Left ventricle myocardium inferior (tissue), 1 donor: ENCODE data around the gene USP9X. TPM values are rescaled to one million over a fixed set of nuclear protein-coding genes. Genes with fewer than 3 reads are reported as not detected.

Experiments
- DNase-seq: peaks from one replicate; pipeline ENCODE4 v3.0.0-alpha.2; 2020
- H3K27ac ChIP-seq: fragments of 200-600 bp; replicated peaks from 2 replicates; pipeline ENCODE4 v1.8.0; 2021
- H3K27me3 ChIP-seq: fragments of 200-600 bp; 2 replicates; pipeline ENCODE4 v1.8.0; 2021; ENCODE audit warnings: low read depth
- H3K36me3 ChIP-seq: fragments of 200-600 bp; 2 replicates; pipeline ENCODE4 v1.8.0; 2021
- H3K4me1 ChIP-seq: fragments of 200-600 bp; 2 replicates; pipeline ENCODE4 v1.8.0; 2021
- H3K4me3 ChIP-seq: fragments of 200-600 bp; 2 replicates; pipeline ENCODE4 v1.8.0; 2021; ENCODE audit warnings: mild to moderate bottlenecking, moderate library complexity
- H3K9me3 ChIP-seq: fragments of 200-600 bp; replicated peaks from 2 replicates; pipeline ENCODE4 v1.8.0; 2021
- intact Hi-C: fragments of 100-400 bp; cut with micrococcal nuclease; formaldehyde crosslinking; loops from one replicate; pipeline ENCODE4 v1.11.0; 2022
- total RNA-seq: library from RNA; stranded (reverse); fragmentation: NEBNext Ultra II Directional; extraction: Animal tissue kit (Norgen Biotek cat#: 25700); gene quantifications from one replicate; pipeline ENCODE4 v1.2.1, GENCODE V29; 2021
- TF ChIP-seq, protein P1 (sequence below): fragments of 200-600 bp; IDR thresholded peaks from 2 replicates; pipeline ENCODE4 v1.8.0; 2021; ENCODE audit warnings: antibody characterized with exemption, mild to moderate bottlenecking, borderline replicate concordance
- donor health status: DM: no; HTN: yes; CAD: no; lungs with severe emphysema.

Gene USP9X
- total RNA-seq, 1 donor from 2014 or later, result 50.9 TPM

DNA sequence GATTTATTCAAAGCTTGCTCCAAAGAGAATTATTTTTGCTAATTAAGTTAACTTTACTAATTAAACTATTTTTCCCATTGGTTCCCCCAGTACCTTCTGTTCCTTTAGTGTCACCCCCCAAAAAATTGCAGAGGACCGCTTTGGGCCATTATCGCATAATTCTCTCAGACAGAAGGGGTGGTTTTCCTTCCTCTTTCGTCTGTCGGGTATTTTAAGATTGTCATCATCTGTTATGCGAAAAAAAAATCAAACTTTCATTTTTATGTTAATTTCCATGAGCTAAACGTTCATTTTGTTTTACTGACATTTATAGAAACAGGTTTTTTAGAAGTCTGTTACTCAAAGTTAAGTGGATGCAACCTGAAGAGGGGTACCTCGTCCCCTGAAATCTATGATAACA, 172.6 kb downstream of the USP9X start:
- no peaks in the 10 kb centered on the region for H3K9me3 ChIP-seq
- no peak overlapping the region for H3K4me3 ChIP-seq
- no peaks in the 10 kb centered on the region for H3K36me3 ChIP-seq
- no peak overlapping the region for H3K27ac ChIP-seq
- intact Hi-C loops, result no loop called here
- TF ChIP-seq, protein P1, sequence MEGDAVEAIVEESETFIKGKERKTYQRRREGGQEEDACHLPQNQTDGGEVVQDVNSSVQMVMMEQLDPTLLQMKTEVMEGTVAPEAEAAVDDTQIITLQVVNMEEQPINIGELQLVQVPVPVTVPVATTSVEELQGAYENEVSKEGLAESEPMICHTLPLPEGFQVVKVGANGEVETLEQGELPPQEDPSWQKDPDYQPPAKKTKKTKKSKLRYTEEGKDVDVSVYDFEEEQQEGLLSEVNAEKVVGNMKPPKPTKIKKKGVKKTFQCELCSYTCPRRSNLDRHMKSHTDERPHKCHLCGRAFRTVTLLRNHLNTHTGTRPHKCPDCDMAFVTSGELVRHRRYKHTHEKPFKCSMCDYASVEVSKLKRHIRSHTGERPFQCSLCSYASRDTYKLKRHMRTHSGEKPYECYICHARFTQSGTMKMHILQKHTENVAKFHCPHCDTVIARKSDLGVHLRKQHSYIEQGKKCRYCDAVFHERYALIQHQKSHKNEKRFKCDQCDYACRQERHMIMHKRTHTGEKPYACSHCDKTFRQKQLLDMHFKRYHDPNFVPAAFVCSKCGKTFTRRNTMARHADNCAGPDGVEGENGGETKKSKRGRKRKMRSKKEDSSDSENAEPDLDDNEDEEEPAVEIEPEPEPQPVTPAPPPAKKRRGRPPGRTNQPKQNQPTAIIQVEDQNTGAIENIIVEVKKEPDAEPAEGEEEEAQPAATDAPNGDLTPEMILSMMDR, result no peak
- DNase-seq, result no peak
- no peaks in the 10 kb centered on the region for H3K4me1 ChIP-seq
- H3K27me3 ChIP-seq, result no peaks in the 10 kb centered on the region

DNA sequence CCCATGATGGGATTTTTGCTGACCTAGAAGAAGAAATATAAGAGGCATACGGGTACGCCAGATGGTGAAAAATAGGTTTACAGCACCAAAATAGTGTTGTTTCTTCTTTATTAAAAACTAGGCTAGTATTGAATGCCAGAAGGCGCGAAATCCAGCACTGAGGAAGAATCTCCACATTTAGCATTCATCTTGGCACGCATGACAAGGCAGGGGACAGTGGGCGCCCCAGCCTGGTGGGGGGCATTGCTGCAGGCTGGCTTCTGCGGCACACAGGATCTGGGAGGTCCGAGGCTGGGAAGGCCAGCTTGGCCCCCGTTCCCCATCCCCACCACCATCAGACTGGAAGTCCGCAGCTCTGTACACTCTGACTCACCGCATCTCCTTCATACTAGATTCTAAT, 173.0 kb downstream of the USP9X start:
- no peak overlapping the region for H3K27ac ChIP-seq
- no peaks in the 10 kb centered on the region for H3K36me3 ChIP-seq
- H3K4me3 ChIP-seq, result no peak overlapping the region
- DNase-seq, result no peak
- intact Hi-C loops, result no loop called here
- no peaks in the 10 kb centered on the region for H3K9me3 ChIP-seq
- H3K27me3 ChIP-seq, result no peaks in the 10 kb centered on the region
- H3K4me1 ChIP-seq, result no peaks in the 10 kb centered on the region
- TF ChIP-seq, protein P1, result no peak

DNA sequence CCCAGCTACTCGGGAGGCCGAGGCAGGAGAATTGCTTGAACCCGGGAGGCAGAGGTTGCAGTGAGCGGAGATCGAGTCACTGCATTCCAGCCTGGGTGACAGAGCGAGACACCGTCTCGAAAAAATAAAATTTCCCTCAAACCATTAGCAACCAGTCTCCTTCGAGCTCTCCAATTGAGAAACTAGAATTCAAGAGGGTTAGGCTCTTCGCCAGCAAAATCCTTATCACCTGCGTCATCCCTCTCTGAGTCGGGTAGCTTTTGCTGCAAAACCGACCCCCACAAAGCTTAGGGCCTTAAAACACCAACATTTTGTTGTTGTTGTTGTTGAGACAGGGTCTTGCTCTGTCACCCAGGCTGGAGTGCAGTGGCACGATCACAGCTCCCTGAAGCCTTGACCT, 173.6 kb downstream of the USP9X start:
- Histone ChIP-seq H3K9me3 (no peaks in the 10 kb centered on the region), H3K4me1 (no peaks in the 10 kb centered on the region), H3K27ac (no peak overlapping the region), H3K4me3 (no peak overlapping the region), H3K36me3 (no peaks in the 10 kb centered on the region), H3K27me3 (no peaks in the 10 kb centered on the region)
- TF ChIP-seq, protein P1, result no peak
- intact Hi-C loops, result no loop called here
- DNase-seq, result no peak

DNA sequence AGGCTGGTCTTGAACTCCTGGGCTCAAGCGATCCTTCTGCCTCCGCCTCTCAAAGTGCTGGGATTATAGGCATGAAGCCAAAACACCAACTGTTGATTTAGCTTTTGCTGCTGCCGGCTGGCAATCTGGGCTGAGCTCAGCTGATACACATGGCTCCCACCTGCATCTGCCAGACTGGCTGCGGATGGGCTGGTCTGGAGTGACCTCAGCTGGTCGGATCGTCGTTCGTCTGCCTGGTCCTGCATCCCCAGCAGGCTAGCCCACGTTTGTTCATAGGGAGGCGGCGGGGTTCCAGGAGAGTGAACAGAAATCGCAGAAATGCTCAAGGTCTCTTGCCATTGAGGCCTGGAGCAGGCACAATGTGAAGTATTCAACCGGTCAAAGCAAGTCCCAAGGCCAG, 174.3 kb downstream of the USP9X start:
- DNase-seq, result no peak
- H3K4me1 ChIP-seq, result no peaks in the 10 kb centered on the region
- H3K9me3 ChIP-seq, result no peaks in the 10 kb centered on the region
- TF ChIP-seq, protein P1, result no peak
- intact Hi-C loops, result no loop called here
- no peak overlapping the region for H3K27ac ChIP-seq
- no peak overlapping the region for H3K4me3 ChIP-seq
- no peaks in the 10 kb centered on the region for H3K27me3 ChIP-seq
- no peaks in the 10 kb centered on the region for H3K36me3 ChIP-seq

DNA sequence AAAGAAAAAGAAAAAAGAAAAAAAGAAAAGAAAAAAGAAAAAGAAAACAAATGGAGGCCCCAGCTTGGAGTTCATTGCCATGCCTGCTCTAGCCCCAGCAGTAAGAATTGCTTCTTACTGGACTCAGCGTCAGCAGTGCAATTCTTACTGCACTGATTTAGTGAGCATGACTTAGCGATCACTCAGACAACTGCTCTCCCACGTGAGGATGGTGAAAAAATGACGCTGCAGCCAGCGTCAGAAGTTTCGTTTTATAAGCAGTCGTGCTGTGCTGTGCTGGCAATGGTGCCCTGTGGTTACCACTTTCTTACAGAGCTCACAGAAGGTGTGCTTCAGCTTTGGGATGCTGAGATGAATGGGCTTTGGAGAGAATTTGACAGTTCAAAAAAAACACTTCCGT, 180.4 kb downstream of the USP9X start:
- no peak overlapping the region for H3K27ac ChIP-seq
- H3K27me3 ChIP-seq, result no peaks in the 10 kb centered on the region
- peak overlapping the region; percentile 19 for H3K4me3 ChIP-seq
- H3K4me1 ChIP-seq, result no peaks in the 10 kb centered on the region
- intact Hi-C loops, result no loop called here
- TF ChIP-seq, protein P1, result no peak
- no peak for DNase-seq
- no peaks in the 10 kb centered on the region for H3K9me3 ChIP-seq
- H3K36me3 ChIP-seq, result no peaks in the 10 kb centered on the region

DNA sequence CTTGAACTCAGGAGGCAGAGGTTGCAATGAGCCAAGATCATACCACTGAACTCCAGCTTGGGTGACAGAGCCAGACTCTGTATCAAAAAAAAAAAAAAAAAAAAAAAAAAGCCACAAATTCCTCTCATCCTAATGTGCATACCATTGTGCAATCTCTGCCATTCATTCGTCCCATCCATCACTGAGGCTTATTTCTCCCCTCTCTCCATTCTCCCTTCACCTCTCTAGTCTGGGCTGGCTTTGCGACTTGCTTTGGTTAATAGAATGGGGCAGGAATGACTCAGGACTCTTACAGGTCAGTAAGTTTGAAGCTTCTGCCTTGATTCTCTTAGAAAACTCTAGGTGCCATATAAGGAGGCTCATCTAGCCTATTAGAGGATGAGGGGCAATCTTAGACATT, 188.4 kb downstream of the USP9X start:
- no peaks in the 10 kb centered on the region for H3K27me3 ChIP-seq
- TF ChIP-seq, protein P1, result no peak
- H3K4me1 ChIP-seq, result no peaks in the 10 kb centered on the region
- H3K27ac ChIP-seq, result no peak overlapping the region
- H3K9me3 ChIP-seq, result no peaks in the 10 kb centered on the region
- intact Hi-C loops, result no loop called here
- no peak overlapping the region for H3K4me3 ChIP-seq
- no peak for DNase-seq
- H3K36me3 ChIP-seq, result no peaks in the 10 kb centered on the region
